ENCODE measurements around the gene SMC1B. TPM values are rescaled to one million over a fixed set of nuclear protein-coding genes. Genes with fewer than 3 reads are reported as not detected.
"Not testable (repeated sequence)": the region's sequence is repeated elsewhere in the genome, so short reads cannot be mapped to it uniquely, and the experiment has no call there.

The SMC1B gene
- total RNA-seq, 1 donor from 2014 or later = not detected

DNA sequence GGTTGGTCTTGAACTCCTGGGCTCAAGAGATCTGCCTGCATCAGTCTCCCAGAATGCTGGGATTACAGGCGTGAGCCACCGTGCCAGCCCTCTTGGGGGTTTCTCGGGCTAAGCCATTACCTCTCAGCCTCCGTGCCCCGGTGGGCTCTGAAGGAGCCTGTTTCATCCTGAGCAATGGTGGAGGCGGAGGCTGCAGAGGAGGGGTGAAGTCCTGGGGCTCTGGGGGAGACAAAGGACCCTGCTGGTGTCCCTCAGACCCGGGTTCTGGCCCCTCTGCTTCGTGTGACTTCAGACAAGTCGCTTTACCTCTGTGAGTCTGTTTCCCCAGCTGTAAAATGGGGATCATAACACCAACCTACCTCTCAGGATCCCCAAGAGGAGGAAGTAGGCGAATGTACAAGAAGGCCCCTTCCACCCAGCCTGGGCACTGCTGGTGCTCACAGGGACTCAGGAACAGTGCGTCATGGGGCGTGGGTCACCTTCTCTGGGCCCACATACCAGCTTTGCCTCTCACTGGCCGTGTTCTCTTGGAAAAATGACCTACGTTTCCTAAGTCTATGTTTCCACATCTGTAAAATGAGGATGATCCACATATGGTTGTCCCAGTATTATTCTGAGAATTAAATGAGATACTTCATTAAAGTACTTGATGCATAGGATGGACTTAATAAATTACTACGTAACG, 36.8 kb upstream of the SMC1B start:
- no peak for DNase-seq (ENCODE audit: low spot score)
- Mint-ChIP-seq H3K27ac (ENCODE audit: unreplicated experiment) (no peak overlapping the region), H3K27me3 (ENCODE audit: unreplicated experiment) (peaks cover 15% of the 10 kb centered on the region), H3K4me1 (ENCODE audit: unreplicated experiment) (no peaks in the 10 kb centered on the region), H3K9me3 (ENCODE audit: unreplicated experiment) (no peaks in the 10 kb centered on the region), H3K4me3 (ENCODE audit: unreplicated experiment) (no peak overlapping the region), H3K36me3 (ENCODE audit: low read depth, unreplicated experiment) (no peaks in the 10 kb centered on the region)
- TF ChIP-seq, protein P1, sequence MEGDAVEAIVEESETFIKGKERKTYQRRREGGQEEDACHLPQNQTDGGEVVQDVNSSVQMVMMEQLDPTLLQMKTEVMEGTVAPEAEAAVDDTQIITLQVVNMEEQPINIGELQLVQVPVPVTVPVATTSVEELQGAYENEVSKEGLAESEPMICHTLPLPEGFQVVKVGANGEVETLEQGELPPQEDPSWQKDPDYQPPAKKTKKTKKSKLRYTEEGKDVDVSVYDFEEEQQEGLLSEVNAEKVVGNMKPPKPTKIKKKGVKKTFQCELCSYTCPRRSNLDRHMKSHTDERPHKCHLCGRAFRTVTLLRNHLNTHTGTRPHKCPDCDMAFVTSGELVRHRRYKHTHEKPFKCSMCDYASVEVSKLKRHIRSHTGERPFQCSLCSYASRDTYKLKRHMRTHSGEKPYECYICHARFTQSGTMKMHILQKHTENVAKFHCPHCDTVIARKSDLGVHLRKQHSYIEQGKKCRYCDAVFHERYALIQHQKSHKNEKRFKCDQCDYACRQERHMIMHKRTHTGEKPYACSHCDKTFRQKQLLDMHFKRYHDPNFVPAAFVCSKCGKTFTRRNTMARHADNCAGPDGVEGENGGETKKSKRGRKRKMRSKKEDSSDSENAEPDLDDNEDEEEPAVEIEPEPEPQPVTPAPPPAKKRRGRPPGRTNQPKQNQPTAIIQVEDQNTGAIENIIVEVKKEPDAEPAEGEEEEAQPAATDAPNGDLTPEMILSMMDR (IDR thresholded peaks at IDR 0.05; ENCODE audit: unreplicated experiment) = no peak

DNA sequence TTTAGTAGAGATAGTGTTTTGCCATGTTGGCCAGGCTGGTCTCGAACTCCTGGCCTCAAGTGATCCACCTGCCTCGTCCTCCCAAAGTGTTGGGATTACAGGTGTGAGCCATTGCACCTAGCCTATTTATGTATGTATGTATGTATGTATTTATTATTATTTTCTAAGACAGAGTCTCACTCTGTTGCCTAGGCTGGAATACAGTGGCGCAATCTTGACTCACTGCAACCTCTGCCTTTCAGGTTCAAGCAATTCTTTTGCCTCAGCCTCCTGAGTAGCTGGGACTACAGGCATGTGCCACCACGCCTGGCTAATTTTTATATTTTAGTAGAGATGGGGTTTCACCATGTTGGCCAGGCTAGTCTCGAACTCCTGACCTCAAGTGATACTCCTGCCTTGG, 36.0 kb upstream of the SMC1B start:
- DNase-seq (ENCODE audit: low spot score); H3K4me3 Mint-ChIP-seq (ENCODE audit: unreplicated experiment); H3K4me1 Mint-ChIP-seq (ENCODE audit: unreplicated experiment); H3K9me3 Mint-ChIP-seq (ENCODE audit: unreplicated experiment); H3K27ac Mint-ChIP-seq (ENCODE audit: unreplicated experiment); H3K36me3 Mint-ChIP-seq (ENCODE audit: low read depth, unreplicated experiment): not testable (repeated sequence)
- peaks cover 15% of the 10 kb centered on the region for H3K27me3 Mint-ChIP-seq (ENCODE audit: unreplicated experiment)

GRCh38 chr22:45448431-45448830, 35.0 kb upstream of the SMC1B start:
- Mint-ChIP-seq H3K27ac (ENCODE audit: unreplicated experiment) (no peak overlapping the region), H3K4me1 (ENCODE audit: unreplicated experiment) (peaks cover 7% of the 10 kb centered on the region), H3K9me3 (ENCODE audit: unreplicated experiment) (no peaks in the 10 kb centered on the region), H3K4me3 (ENCODE audit: unreplicated experiment) (no peak overlapping the region), H3K36me3 (ENCODE audit: low read depth, unreplicated experiment) (no peaks in the 10 kb centered on the region), H3K27me3 (ENCODE audit: unreplicated experiment) (peaks cover 12% of the 10 kb centered on the region)
- TF ChIP-seq, protein P1 (IDR thresholded peaks at IDR 0.05; ENCODE audit: unreplicated experiment) = no peak
- DNase-seq (ENCODE audit: low spot score) = no peak

GRCh38 chr22:45447596-45447995, 34.2 kb upstream of the SMC1B start:
- peaks cover 12% of the 10 kb centered on the region for H3K27me3 Mint-ChIP-seq (ENCODE audit: unreplicated experiment)
- H3K4me3 Mint-ChIP-seq (ENCODE audit: unreplicated experiment); H3K4me1 Mint-ChIP-seq (ENCODE audit: unreplicated experiment); H3K36me3 Mint-ChIP-seq (ENCODE audit: low read depth, unreplicated experiment); DNase-seq (ENCODE audit: low spot score); H3K9me3 Mint-ChIP-seq (ENCODE audit: unreplicated experiment); H3K27ac Mint-ChIP-seq (ENCODE audit: unreplicated experiment): not testable (repeated sequence)

GRCh38 chr22:45446216-45446615, 32.8 kb upstream of the SMC1B start:
- Mint-ChIP-seq H3K27ac (ENCODE audit: unreplicated experiment) (no peak overlapping the region), H3K9me3 (ENCODE audit: unreplicated experiment) (no peaks in the 10 kb centered on the region), H3K4me3 (ENCODE audit: unreplicated experiment) (no peak overlapping the region), H3K36me3 (ENCODE audit: low read depth, unreplicated experiment) (no peaks in the 10 kb centered on the region), H3K4me1 (ENCODE audit: unreplicated experiment) (peaks cover 9% of the 10 kb centered on the region), H3K27me3 (ENCODE audit: unreplicated experiment) (peaks cover 3% of the 10 kb centered on the region)
- no peak for DNase-seq (ENCODE audit: low spot score)
- TF ChIP-seq, protein P1 (IDR thresholded peaks at IDR 0.05; ENCODE audit: unreplicated experiment) = no peak

DNA sequence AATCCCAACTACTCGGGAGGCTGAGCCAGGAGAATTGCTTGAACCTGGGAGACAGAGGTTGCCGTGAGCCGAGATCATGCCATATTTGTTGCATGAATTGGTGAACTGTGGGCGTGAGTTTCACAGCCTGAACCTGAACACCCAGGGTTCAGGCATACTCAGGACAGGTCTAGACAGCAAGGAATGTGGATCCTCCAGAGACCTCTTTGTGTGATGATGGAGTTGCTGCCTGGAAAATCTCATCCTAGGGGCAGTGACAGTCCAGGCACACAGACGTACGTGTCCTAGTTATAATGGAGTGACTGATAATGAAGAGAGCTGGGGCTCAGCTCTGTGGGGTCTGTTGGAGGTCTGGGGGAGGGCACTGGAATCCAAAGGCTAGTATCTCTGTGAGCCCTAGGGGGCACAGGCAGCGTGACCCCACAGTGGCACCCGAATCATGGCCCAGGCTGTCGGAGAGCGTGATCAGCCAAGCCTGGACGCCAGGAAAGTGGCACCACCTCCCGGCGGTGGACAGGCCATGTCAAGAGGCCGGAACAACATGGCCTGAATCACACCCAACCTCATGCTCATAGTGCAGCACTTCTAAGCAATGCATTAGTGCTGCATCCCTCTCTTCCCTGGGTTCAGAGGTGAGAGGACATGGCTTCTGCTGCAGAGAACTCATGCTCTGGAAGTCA, 31.8 kb upstream of the SMC1B start:
- Mint-ChIP-seq H3K27ac (ENCODE audit: unreplicated experiment) (no peak overlapping the region), H3K27me3 (ENCODE audit: unreplicated experiment) (peaks cover 3% of the 10 kb centered on the region), H3K36me3 (ENCODE audit: low read depth, unreplicated experiment) (no peaks in the 10 kb centered on the region), H3K9me3 (ENCODE audit: unreplicated experiment) (no peaks in the 10 kb centered on the region), H3K4me1 (ENCODE audit: unreplicated experiment) (peaks cover 18% of the 10 kb centered on the region), H3K4me3 (ENCODE audit: unreplicated experiment) (no peak overlapping the region)
- TF ChIP-seq, protein P1 (IDR thresholded peaks at IDR 0.05; ENCODE audit: unreplicated experiment) = no peak
- no peak for DNase-seq (ENCODE audit: low spot score)

Measured in endothelial cell (in vitro differentiated cells).